GM21737 (cell line): ENCODE results near the gene PIK3R4.

Experiments used
- ATAC-seq: cut with Tn5 transposase; IDR thresholded peaks from one replicate; pipeline ENCODE4 v1.9.1; 2021; ENCODE audit warnings: mild to moderate bottlenecking, moderate library complexity; ENCODE audit not compliant: unreplicated experiment

The PIK3R4 gene

GRCh38 chr3:130743354-130743753 lies 3.3 kb downstream of the PIK3R4 start:
- no peak for ATAC-seq

- no peak for ATAC-seq
Observed at GRCh38 chr3:130741946-130742610, 4.6 kb downstream of the PIK3R4 start.

DNA sequence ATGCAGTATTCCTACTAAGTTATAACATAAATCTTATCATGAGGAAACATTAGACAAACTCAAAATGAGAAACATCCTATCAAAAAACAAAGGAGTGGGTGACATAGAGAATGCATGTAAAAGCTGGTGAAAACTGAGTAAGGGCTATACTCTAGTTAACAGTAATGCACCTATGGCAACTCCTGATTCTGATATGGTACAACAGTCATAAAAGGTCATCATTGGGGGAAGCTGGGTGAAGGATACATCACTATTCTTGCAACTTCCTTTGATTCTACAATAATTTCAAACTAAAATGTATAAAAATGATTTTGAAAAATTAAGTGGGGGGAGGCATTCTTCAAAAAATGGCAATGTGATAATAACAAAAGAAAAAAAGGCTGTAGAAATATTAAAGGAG lies 6.8 kb downstream of the PIK3R4 start:
- ATAC-seq = no peak

DNA sequence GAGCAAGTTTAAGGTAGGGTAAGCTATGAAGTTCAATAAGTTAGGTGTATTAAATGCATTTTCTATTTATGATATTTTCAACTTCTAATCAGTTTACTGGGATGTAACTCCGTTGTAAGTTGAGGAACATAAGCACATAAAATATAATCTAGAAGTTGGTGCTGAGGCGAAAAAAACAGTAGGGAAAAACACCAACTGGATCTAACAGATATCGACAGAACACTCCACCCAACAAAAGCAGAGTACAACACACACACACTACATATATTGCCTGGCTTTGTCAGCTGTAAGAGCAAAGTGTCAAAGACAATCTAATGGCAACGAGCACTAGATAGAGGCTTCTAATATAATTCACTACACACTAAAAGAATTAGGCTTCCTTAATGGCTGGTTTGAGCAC lies 8.4 kb downstream of the PIK3R4 start:
- no peak for ATAC-seq

- no peak for ATAC-seq
Observed at GRCh38 chr3:130737622-130738021, 9.0 kb downstream of the PIK3R4 start.

- ATAC-seq = no peak
Observed at GRCh38 chr3:130733236-130733875, 13.3 kb downstream of the PIK3R4 start.

GRCh38 chr3:130732501-130732900 lies 14.1 kb downstream of the PIK3R4 start:
- no peak for ATAC-seq

- ATAC-seq = no peak
Observed at GRCh38 chr3:130731817-130732216, 14.8 kb downstream of the PIK3R4 start.

DNA sequence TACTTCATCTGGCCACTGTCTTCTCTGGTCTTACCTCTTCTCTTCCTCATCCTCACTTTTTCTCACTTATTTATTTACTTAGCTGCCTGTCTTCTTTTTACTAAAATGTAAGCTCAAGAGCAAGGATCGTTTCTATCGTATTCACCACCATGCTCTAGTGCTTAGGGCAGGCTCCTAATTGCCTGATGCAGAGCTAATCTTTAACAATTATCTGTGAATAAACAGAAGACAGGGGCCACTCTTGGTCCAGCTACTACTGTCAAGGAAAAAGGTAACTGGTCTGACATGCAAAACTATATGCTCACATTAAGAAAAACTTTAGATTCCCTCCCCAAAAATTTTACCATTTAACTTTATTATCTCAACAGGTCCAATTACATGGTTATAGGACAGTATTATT lies 17.5 kb downstream of the PIK3R4 start:
- ATAC-seq = no peak

GRCh38 chr3:130728037-130728436 lies 18.6 kb downstream of the PIK3R4 start:
- no peak for ATAC-seq

DNA sequence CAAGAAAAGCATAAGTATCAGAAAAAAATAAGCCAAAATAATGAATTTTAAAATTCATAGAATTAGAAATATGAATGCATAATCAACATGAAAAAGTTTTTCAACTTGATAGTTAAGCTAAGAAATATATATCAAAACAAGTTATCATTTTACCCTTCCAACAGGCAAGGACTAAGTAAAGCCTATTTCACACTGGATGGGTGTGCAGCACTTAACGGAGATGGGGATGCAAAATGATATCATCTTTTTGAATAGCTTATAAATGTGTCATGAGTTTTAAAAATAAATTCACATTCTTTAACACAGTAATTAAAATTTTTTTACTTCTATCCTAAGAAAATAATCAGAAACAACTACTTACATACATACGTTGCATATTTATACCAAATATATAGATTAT lies 20.9 kb downstream of the PIK3R4 start:
- no peak for ATAC-seq

GRCh38 chr3:130715616-130716015 lies 31.0 kb downstream of the PIK3R4 start:
- no peak for ATAC-seq

- no peak for ATAC-seq
Observed at GRCh38 chr3:130712718-130713423, 33.8 kb downstream of the PIK3R4 start.

- no peak for ATAC-seq
Observed at GRCh38 chr3:130711565-130712324, 34.9 kb downstream of the PIK3R4 start.

- no peak for ATAC-seq
Observed at GRCh38 chr3:130709671-130710070, 37.0 kb downstream of the PIK3R4 start.

- no peak for ATAC-seq
Observed at GRCh38 chr3:130707902-130708601, 38.6 kb downstream of the PIK3R4 start.

DNA sequence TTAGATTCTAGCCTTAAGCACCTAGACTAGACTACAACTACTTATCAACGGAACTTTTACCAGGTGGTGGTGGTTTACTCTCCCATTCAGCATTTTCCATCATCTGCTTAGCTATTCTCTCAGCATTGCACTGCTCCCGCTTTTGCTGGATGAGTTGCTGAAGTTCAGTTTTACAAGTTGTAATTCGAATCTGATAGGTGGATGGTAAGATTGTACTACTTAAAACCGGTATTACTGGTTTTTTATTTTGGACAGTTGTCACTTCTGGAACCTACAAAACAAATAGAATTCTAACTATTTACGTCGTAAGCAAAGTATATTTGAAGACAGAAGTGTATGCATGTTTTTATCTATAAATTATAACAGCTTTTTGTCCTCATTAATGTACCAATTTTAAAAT lies 41.1 kb downstream of the PIK3R4 start:
- no peak for ATAC-seq

DNA sequence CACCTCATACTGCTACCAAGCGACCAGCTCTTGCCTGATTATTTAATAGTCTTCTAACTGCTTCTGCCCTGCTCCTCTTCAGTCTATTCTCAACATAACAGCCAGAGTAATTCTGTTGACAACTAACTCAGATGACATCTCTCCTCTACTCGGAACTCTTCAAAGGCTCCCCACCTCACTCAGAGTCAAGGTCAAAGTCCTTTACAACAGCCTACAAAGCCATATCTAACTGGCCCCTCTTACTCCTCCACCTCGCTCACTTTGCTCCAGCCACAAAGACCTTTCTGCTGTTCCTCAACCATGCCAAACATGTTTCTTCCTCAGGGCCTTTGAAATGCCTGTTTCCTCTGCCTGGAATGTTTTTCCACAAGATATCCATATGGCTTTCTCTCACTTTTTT lies 43.6 kb downstream of the PIK3R4 start:
- ATAC-seq = no peak

DNA sequence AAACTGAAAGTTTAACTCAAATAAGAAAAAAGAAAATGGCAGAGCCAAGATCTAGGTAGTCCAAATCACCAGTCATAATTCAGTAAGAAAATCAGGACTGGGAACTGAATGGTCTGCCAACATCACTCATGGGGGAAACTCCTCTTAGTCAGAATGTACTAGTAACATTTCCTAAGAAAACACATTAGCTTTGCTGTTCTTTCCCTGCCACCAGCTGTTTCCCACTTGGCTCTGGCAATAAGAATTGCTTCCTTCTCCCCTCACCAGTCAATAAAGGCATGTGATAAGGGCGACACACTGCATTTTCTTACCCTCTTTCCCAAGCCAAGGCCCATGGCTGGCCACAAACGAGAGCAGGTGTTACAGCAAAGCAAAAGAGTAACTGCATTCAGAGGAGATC lies 46.1 kb downstream of the PIK3R4 start:
- ATAC-seq = no peak

DNA sequence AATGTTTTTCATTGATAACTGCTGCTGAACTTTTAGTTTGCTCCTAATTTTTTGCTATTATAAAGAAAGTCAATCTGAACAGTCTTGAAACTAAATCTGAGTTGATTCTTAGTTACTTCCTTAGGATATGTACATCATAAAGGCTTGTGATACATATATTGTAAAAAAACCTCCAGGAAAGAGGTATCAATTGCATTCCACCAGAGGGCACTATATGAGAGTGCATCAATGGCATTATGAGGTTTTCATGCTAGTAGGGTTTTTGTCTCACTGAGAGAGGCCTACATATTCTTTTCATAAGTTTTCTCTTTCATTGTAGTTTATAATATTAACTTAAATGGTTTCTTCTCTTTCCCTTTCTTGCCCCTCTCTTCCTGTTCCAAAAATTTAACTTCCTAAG lies 46.9 kb downstream of the PIK3R4 start:
- ATAC-seq = no peak

DNA sequence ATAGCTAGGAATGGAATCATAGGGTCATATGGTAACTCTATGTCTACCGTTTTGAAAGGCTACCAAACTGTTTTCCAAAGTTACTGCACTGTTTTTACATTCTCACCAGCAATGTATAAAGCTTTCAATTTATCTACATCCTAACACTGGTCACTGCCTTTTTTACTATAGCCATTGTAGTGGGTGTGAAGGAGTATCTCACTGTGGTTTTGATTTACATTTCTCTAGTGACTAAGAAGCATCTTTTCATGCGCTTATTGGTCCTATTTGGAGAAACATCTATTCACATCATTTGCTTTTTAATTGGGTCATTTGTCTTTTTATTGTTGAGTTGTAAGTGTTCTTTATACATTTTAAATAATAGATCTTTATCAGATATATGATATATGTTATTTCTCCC lies 53.3 kb downstream of the PIK3R4 start:
- no peak for ATAC-seq
